GM19238 (cell line): Measurements from ENCODE around the gene CHTF8.
"Not testable (repeated sequence)": the region's sequence is repeated elsewhere in the genome, so short reads cannot be mapped to it uniquely, and the experiment has no call there.

Experiments
- DNase-seq: peaks from one replicate; pipeline ENCODE4 v3.0.0; 2011; ENCODE audit warnings: low spot score; ENCODE audit not compliant: insufficient read length

The CHTF8 gene, protein sequence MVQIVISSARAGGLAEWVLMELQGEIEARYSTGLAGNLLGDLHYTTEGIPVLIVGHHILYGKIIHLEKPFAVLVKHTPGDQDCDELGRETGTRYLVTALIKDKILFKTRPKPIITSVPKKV

DNA sequence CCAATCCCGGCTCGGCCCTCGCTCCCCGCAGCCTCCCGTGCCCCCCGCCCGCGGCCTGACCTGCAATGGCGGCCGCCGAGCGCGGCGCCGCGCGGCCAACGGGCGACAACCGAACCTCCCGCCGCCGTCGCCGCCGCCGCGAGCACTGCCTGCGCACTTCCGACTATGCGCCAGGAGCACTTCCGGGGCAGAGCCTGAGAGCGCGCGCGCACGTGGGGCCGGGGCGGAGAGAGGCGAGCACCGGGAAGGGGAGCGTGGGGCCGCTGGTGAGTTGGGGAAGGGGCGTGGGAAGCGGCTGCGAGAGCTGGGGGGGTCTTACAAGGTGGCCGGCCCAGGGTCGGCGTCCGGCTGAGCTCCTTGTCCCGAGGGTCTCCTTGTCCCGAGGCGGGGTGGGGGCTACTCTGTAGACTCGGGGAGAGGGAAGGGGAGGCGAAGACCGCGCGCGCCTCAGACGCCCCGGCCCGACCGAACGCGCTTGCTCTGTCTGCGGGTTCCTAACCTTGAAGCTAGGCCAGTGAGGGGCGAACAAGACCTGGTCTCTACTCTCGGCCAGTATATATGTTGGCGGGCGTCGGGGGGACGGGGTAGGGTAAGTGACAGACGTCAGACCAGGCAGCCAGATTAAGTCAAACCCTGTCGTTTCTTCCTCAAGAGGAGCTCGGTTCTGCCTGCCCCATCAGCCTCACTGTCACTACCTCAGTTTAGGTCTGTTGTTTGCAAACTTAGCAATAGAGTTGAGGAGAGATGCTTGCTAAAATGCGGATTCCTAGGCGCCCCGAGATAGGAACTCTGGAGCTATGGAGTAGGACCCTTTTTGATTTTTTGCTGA is at the start of gene CHTF8, which contains the start of gene UTP4:
Gene CHTF8, minus strand, starts transcription at position 165 of the 829 bp plus-strand sequence. CDS start 11,130 bp downstream, outside the sequence.
Gene UTP4, plus strand, starts transcription at position 226 of the 829 bp plus-strand sequence. CDS start 811 bp downstream, outside the sequence.
- DNase-seq: peak; percentile 85

DNA sequence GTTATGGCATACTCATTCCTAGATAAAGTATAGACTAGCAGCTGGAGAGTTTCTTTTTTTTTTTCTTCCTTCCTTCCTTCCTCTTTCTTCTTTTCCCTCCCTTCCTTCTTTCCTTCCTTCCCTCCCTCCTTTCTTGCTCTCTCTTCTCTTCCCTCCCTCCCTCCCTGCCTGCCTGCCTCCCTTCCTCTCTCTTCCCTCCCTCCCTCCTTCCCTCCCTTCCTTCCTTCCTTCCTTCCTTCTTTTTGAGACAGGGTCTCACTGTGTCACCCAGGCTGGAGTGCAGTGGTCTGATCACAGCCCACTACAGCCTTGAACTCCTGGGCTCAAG is 47.6 kb upstream of the CHTF8 start:
- DNase-seq: no peak

DNA sequence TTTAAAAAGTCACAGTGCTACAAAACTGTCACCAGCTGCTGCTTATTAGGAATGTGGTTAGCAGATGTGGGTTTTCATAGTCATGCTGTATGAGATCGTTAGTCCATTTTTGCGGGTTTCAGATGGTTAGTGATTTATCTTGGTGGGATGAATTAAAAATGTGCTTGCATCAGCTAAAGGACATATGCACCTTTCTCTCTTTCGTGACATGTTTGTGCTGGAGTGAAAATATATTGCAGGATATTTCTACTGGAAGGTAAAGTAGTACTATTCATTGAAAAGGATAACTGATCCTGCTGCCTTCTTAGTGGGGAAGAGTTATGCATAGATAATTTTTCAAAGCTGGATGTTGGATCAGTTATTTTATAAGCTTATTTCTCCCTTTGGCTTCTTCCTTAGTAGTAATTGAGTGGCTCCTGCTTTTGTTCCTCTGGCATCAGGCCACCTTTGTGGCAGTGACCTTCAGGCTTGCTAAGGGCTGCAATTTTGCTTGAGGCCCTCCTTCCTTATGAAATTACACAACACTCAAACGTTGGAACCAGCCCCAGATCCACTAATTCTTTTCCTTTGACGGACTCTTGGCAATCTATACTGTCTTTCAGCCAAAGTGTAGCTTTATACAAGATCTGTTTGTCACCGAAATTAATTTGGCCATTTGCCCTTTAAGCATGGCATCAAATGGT is 47.1 kb upstream of the CHTF8 start:
- no peak for DNase-seq

DNA sequence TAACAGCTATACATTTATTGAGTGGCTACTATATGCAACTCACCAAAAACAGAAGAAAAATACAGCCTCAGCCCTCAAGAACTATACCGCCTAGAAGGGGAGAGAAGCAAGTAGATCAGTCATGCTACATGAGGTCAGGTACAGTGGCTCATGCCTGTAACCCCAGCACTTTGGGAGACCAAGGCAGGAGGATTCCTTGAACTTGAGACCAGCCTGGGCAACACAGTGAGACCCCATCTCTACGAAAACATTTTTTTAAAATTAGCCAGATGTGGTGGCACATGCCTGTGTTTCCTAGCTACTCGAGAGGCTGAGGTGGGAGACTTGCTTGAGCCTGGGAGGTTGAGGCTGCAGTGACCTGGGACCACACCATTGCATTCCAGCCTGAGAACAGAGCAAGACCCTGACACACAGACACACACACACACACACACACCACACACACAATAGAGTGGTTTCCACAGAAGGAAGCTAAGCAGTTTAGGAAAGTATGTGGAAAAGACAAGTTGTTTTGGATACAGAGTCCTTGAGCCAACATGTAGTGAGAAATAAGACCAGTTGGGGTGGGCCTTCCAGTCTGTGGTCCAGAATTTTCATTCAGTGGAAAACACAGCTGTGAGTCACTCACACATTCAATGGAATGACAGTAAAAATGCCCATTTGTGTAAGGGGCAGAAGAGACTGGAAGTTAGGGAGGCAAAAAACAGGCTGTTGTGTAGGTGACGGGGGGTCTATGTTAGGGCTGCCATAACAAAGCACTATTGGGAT is 43.8 kb upstream of the CHTF8 start:
- no peak for DNase-seq

DNA sequence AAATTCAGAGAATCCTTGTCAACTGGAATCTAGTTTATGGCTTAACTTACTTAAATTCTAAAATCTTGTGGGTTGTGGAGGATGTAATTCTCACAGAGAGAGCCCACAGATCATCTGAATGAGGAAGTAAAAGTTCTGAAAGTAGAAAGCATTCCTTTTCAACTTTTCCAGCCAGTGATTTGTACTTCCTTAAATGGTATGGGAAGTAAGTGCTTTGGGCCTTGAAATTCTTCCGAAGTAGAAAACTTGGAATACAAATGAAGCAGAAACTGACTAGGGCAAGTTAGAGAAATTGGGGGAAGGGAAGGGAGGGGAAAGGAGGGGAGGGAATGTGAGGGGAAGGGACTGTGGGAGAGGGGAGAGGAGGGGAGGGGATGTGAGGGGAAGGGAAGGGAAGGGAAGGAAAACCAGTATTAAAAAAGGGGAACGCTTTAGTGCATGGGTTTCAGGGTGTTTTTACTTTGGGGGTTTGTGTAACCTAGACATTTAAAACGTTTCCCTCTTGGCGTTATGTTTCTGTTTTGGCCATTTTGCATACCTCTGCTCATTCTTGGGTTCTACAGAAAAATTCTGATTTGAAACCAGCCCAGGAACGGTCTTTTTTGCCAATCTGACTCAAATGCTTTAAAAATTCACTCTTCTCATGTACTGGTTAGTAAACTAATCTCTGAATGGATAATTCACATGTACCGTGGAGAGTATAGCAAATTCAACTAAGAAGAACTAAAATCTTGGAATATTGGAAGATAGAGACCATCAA is 39.1 kb upstream of the CHTF8 start:
- no peak for DNase-seq

DNA sequence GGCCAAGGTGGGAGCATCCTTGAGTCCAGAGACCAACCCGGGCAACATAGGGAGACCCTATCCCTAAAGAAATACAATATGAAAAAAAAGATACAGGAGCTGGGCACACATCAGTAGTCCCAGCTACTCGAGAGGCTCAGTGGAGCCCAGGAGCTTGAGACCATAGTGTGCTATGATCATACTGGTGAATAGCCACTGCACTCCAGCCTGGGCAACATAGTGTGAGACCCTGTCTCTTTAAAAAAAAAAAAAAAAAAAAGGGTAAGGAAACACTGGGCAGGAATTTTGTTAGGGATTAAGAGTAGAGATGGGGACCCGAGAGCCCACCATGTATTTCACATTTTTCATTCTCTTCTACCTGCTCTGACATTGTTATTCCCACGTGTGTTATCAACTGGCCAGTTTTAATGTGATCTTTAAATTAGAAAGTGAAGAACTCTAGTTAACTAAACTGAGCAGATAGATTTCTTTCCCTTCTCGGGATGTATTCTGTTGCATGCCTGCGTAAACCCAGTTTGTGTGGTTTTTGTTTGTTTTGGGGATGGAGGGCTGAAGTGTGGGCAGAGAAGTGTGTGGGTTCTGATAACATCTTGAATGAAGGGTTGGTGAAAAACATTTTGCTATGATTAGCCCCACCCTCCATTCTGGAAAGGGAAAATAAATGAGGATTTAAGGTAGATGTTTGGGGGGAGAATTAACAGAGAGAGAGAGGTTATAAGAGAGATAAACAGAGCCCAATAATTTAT is 37.4 kb upstream of the CHTF8 start:
- no peak for DNase-seq

DNA sequence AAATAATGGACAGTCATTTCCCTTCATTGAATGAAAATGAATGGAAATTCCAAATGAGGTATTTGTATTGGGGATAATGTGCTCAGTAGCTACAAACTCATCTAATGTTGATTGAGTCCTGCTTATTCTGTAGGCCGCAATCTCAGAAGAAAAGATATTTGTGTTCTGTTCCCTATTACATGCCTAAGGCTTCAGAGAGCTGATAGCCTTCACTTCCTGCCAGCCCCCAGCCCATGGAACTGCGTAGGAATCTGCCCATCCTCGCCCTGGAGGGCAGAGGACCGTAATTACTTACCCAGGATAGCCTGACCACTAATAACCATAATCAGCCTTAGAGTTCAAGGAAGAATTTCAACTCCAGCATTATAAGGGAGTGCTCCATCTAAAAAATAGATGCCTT is 36.7 kb upstream of the CHTF8 start:
- no peak for DNase-seq

DNA sequence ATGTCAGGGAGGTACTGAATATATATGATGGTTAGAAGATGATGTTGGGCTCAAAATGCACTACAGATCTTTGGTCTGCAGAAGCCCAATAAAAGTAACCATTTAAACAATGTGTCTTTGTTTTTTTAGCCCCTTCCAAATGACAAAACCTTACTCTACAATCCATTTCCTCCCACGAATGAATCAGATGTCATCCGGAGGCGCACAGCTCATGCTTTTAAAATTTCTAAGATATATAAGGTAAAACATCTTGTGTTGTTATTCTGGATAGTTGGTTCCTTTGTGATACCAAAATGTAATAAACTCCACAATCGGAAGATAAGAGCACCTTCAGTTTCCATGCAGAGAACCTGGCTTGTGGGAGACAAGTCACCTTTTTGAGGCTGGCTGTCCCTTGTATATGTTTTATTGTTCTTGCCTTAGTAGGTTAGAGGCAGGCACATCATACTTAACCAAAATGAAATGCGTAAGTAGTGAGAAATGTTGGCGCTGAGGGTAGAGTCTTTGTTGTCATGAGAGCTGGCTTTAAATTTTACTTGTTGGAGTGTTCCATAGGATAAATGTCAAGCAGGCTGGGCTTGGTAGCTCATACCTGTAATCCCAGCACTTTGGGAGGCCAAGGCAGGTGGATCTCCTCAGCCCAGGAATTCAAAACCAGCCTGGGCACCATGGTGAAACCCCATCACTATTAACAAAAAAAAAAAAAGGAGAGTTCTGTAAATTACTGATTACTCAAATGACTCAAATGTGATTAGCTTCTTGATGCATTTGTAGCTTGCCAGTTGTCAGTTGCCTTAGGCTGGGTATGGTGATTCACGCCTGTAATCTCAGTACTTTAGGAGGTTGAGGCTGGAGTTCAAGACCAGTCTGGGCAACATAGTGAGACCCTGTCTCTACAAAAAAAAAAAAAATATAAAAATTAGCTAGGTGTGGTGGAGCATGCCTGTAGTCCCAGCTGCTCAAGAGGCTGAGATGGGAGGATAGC is 34.9 kb upstream of the CHTF8 start:
- no peak for DNase-seq

DNA sequence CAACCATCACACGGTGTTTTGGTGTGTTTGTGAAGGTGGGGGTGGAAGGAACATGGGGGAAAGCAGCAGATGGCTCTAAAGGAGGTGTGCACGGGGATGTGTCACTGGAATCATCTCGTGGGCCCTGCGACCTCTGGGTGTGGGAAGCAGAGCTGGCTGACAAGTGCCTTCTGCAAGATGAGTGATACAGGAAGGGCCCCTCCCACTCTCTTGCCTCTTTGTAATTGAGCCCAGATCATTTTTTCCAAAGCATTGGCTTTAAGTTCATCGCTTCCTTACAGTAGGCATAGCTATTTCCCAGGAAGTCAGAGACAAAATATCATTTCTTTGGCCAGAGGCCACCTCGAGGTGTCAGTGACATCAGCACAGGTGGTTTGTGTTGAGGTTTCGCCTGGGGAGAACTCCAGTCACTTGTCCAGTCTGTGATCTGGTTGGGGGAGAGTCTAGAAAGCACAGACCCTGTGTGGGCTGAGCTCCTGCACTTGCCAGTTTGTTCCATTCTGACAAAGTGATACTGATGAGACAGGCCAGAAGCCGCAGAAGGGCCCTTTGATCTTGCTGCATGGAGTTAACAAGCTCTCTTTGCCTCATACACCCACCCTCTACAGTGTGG is 33.9 kb upstream of the CHTF8 start:
- DNase-seq: no peak

DNA sequence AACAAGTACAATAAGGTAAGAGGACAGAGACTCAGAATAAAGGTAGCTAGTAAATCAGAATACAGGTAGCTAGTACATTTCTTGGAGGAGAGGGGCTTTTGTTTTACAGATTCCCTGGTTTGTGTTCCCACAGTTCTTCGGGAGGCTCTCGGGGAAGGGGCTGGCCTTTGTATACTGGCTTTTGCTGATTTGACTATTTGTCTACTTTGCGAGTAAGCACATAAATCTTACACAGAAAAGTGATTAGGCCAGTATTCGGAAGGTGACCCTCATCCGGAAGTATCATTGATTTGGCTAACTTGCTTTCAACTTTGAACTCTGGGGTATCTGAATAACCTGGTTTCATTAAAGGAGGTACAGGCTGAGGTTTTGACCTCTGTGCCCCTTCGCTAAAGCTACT is 33.2 kb upstream of the CHTF8 start:
- DNase-seq: no peak

DNA sequence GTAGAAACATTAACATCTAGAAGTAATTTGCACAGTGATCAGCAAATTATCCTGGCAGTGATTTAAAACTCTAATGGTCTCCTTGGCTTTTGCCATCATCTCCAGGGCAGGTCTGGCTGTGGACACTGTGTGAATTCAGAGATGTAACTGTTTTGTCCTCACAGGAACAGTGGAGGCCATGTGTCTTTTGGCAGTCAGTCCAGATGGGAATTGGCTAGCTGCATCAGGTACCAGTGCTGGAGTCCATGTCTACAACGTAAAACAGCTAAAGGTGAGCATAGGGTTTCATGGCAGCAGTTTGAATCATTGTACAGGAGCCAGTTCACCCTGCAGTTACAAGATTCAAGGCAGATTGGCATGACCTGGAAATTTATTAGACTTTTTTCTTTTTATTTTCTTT is 27.8 kb upstream of the CHTF8 start:
- DNase-seq: no peak

DNA sequence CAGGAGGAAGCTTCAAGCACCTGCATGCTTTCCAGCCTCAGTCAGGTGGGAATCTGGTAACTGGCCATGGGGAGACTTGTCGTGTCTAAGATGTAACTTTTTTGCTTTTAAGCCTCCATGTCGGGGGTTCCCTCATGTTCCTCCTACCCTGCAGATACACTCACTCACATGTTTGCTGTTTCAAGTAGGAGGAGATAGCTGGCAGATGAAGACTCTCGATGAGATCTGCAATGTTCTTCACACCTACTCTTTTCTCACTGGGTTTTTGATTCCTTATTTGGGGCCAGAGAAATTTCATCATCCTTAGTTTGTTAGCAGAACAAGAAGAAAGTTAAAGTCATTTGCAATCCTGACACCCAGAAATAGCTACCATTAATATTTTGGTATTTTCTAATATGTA is 24.8 kb upstream of the CHTF8 start:
- DNase-seq: no peak

DNA sequence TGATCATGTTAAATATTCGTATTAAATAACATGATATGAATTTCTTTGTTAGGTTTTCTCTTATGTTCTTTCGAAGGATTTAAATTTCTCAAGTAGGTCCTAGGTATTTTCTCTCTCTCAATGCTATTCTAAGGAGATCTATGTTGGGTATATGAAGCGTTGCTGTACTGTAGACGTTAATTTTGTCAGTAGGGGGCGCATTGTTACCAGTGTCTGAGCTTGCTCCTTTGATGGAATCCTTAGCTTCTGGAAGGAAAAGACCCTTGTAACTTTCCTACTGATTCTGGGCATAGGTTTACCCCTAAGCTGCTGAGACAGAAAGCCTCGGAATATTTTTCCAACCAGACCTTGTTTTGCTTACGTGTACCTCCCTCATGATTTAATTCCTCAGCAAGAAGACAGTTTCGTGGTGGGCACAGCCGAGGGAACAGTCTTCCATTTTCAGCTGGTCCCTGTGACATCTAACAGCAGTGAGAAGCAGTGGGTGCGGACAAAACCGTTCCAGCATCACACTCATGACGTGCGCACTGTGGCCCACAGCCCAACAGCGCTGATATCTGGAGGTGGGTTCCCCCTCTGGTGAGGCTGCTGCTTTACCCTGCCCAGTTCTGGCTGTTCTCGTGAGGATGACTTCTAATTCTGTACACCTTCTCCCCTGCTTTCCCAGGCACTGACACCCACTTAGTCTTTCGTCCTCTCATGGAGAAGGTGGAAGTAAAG is 17.9 kb upstream of the CHTF8 start:
- peak; percentile 30 for DNase-seq

DNA sequence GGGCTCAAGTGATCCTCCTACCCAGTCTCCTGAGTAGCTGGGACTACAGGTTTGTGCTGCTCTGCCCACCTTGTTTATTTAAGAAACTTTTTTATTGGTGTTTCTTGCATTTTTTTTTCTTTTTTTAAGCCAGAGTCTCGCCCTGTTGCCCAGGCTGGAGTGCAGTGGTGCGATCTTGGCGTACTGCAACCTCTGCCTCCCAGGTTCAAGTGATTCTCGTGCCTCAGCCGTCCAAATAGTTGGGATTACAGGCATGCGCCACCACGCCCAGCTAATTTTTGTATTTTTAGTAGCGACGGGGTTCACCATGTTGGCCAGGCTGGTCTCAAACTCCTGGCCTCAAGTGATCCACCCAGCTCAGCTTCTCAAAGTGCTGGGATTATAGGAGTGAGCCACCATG is 17.2 kb upstream of the CHTF8 start:
- not testable (repeated sequence) for DNase-seq

DNA sequence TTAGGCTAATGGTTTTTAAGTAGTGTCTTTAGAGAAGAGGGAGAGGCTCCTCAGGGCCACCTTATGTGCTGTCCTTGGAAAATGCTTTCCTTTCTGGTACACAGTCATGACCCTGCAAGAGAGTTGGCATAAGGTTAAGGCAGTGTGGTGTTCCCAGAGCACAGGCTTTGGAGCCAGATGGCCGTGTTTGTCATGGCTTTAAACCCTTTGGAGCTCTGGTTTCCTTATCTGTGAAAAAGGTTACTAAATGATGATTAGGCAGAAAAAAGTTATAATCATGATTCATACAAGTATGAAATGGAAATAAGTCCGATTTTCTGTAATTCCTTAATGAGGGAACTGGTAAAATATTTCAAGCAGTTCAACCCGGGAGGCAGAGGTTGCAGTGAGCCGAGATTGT is 13.3 kb upstream of the CHTF8 start:
- no peak for DNase-seq

DNA sequence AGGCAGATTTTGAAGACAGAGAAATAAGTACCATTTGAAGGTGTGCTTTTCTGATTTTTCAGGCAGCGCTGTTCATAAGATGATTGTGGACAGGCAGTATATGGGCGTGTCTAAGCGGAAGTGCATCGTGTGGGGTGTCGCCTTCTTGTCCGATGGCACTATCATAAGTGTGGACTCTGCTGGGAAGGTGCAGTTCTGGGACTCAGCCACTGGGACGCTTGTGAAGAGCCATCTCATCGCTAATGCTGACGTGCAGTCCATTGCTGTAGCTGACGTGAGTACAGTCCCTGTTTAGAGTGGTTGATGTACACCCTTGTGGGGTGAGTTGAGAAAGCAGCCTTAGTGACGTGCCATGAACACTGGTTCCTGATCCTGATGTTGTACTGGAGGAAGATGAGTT is 10.7 kb upstream of the CHTF8 start:
- DNase-seq: no peak

DNA sequence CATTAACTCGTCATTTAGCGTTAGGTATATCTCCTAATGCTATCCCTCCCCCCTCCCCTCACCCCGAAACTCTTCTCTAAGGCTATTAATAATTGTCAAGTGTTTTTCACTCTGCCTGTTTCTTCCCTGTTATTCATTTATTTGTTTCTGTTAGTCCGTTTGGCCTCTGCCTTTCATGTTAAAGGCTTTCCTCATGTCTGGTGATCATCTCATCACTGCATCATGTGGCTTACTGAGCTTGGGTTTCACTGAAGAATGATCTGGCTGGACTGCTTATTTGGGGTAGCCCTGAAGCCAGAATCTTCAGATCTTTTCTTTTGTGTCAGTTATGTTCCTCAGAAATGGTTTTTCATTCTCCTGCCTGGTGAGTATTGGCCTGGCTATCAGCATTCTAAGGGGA is 9.5 kb upstream of the CHTF8 start:
- DNase-seq: no peak

DNA sequence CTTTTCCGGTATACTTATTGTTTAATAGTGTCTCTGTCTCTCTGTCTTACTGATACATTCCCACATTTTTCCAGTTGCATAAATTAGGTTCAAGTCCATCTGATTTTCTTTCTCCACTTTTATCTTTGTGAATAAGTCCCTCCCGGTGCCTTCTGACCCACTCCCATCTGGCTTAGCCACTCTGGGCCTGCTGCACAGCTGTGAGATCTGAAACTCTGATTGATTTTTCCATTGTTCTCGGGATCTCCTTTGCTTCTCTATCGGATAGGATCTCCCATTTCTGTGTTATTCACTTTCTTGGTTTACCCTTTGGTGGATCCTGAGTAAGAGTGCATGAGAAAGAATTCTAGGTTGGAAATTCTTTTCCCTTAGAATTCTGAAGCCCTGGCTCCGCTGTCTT is 8.6 kb upstream of the CHTF8 start:
- no peak for DNase-seq
